PC-3 (cell line): ENCODE results near the gene ZC3H11A. TPM values are rescaled to one million over a fixed set of nuclear protein-coding genes. Genes with fewer than 3 reads are reported as not detected.
A peak's percentile ranks its signal among the peaks of the same experiment; 100 is the strongest.

Source experiments
- ATAC-seq: fragments of 200-7000 bp; cut with Tn5 transposase; 2 replicates; pipeline ENCODE4 v1.9.1; 2020; ENCODE audit warnings: mild to moderate bottlenecking, moderate library complexity
- BruUV-seq: library from RNA; stranded (reverse); fragments of 400-500 nt; replicated peaks from 2 replicates; lab custom pipeline; 2021; lab: Mats Ljungman, UMichigan
- CTCF ChIA-PET: fragments of 300-600 bp; sonication (Branson Sonifier 250); formaldehyde crosslinking; loops from one replicate; lab custom pipeline; 2022; ENCODE audit warnings: antibody characterized with exemption; lab: Charles Lee
- POLR2A ChIA-PET: fragments of 300-600 bp; sonication (Branson Sonifier 250); formaldehyde crosslinking; loops from one replicate; lab custom pipeline; 2022; ENCODE audit warnings: antibody characterized with exemption; ENCODE audit not compliant: unreplicated experiment; lab: Charles Lee
- DNase-seq: peaks from one replicate; pipeline ENCODE4 v3.0.0-alpha.2; 2015
- H2AFZ ChIP-seq: fragments of 300-600 bp; sonication (generic); 2 replicates; pipeline ENCODE4 v1.6.0; 2016; ENCODE audit warnings: antibody characterized with exemption, low read length
- H3F3A ChIP-seq: fragments of 300-600 bp; sonication (generic); one replicate; pipeline ENCODE4 v1.6.0; 2017; ENCODE audit warnings: antibody characterized with exemption, low read length, control low read depth, mild to moderate bottlenecking; ENCODE audit not compliant: unreplicated experiment
- H3K27ac ChIP-seq: fragments of 300-600 bp; sonication (generic); 2 replicates; pipeline ENCODE4 v1.5.1; 2016; ENCODE audit warnings: mild to moderate bottlenecking, low read length
- H3K27me3 ChIP-seq: fragments of 300-600 bp; sonication (generic); 2 replicates; pipeline ENCODE4 v1.6.1; 2016; ENCODE audit warnings: low read length, mixed read lengths
- H3K36me3 ChIP-seq: fragments of 300-600 bp; sonication (generic); 2 replicates; pipeline ENCODE4 v1.6.1; 2016; ENCODE audit warnings: low read depth, mixed run types, low read length, mixed read lengths
- H3K4me1 ChIP-seq: fragments of 300-600 bp; sonication (generic); 2 replicates; pipeline ENCODE4 v1.5.1; 2016; ENCODE audit warnings: low read length; ENCODE audit not compliant: insufficient read depth
- H3K4me2 ChIP-seq: fragments of 300-600 bp; sonication (generic); 2 replicates; pipeline ENCODE4 v1.6.0; 2016; ENCODE audit warnings: low read length
- H3K4me3 ChIP-seq: fragments of 300-600 bp; sonication (generic); 2 replicates; pipeline ENCODE4 v1.5.1; 2016; ENCODE audit warnings: mild to moderate bottlenecking, low read length, mixed read lengths
- H3K79me2 ChIP-seq: fragments of 300-600 bp; sonication (generic); 2 replicates; pipeline ENCODE4 v1.6.1; 2017; ENCODE audit warnings: low read length, mixed read lengths
- H3K9ac ChIP-seq: fragments of 300-600 bp; sonication (generic); 2 replicates; pipeline ENCODE4 v1.6.0; 2016; ENCODE audit warnings: mild to moderate bottlenecking, low read length
- H3K9me2 ChIP-seq: fragments of 300-600 bp; sonication (generic); replicated peaks from 2 replicates; pipeline ENCODE4 v1.6.1; 2016; ENCODE audit warnings: mixed run types, low read length, mixed read lengths
- H3K9me3 ChIP-seq: fragments of 300-600 bp; sonication (generic); 2 replicates; pipeline ENCODE4 v1.6.1; 2016; ENCODE audit warnings: low read length, mixed read lengths
- H4K20me1 ChIP-seq: fragments of 300-600 bp; sonication (generic); 2 replicates; pipeline ENCODE4 v1.6.1; 2016; ENCODE audit warnings: low read length, mixed read lengths
- EZH2 ChIP-seq: fragments of 300-600 bp; sonication (generic); IDR thresholded peaks from one replicate; pipeline ENCODE4 v1.6.1; 2017; ENCODE audit warnings: antibody characterized with exemption, mild to moderate bottlenecking, low read length; ENCODE audit not compliant: unreplicated experiment
- EZH2phosphoT487 ChIP-seq: fragments of 300-600 bp; sonication (generic); IDR thresholded peaks from 2 replicates; pipeline ENCODE4 v1.6.1; 2018; ENCODE audit warnings: mild to moderate bottlenecking, antibody characterized with exemption, low read length, borderline replicate concordance
- intact Hi-C: fragments of 100-400 bp; cut with micrococcal nuclease; formaldehyde crosslinking; loops from 2 replicates; pipeline ENCODE4 v1.9.0; 2023
- total RNA-seq: library from RNA; depleted of rRNA; stranded (reverse); fragments of >200 nt; gene quantifications from 2 replicates; pipeline ENCODE4 v1.2.3, GENCODE V29; 2014
- TF ChIP-seq, protein P1 (sequence below): fragments of 300-600 bp; sonication (generic); conservative IDR thresholded peaks from 2 replicates; pipeline ENCODE4 v1.5.1; 2017; ENCODE audit warnings: antibody characterized with exemption, low read depth, mild to moderate bottlenecking, low read length

ZC3H11A gene
- total RNA-seq, 1 experiment from 2014 or later: 77.9 TPM

DNA sequence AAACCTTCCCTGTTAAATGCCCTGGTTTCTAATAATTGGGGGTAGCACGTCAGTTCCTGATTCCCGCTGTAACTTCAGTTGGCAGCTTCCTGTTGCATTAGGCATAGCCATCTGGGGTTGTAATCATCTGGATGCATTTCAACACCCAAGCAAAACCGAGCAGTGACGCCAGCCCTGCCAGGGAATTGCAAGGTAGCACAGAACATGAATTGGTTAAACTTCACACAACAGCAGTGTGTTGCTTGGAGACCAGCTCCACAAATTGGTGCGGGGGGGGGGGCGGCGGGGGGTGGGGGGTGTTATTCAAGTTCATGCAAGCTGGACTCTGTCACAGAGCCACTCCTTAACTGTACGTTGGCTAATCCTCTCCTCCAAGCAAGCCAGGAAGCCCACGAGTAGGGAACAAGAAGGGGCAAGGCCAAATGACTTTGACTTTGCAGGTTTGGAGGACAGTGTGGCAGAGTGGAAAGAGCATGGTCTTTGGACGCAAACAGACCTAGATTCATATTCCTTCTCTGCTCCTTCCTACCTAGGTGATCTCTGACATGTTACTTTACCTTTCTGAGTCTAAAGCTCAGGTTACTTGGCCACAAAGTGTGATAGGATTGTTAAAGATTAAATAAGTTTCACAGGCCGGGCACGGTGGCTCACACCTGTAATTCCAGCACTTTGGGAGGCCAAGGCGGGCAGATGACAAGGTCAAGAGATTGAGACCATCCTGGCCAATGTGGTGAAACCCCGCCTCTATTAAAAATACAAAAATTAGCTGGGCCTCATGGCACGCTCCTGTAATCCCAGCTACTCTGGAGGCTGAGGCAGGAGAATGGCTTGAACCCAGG, 25.7 kb upstream of the ZC3H11A start:
- TF ChIP-seq, protein P1, sequence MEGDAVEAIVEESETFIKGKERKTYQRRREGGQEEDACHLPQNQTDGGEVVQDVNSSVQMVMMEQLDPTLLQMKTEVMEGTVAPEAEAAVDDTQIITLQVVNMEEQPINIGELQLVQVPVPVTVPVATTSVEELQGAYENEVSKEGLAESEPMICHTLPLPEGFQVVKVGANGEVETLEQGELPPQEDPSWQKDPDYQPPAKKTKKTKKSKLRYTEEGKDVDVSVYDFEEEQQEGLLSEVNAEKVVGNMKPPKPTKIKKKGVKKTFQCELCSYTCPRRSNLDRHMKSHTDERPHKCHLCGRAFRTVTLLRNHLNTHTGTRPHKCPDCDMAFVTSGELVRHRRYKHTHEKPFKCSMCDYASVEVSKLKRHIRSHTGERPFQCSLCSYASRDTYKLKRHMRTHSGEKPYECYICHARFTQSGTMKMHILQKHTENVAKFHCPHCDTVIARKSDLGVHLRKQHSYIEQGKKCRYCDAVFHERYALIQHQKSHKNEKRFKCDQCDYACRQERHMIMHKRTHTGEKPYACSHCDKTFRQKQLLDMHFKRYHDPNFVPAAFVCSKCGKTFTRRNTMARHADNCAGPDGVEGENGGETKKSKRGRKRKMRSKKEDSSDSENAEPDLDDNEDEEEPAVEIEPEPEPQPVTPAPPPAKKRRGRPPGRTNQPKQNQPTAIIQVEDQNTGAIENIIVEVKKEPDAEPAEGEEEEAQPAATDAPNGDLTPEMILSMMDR: no peak
- no peak for TF ChIP-seq EZH2phosphoT487
- TF ChIP-seq EZH2: no peak
- intact Hi-C loops: no loop called here
- no TSS peak for BruUV-seq
- Histone ChIP-seq H3K36me3 (no peaks in the 10 kb centered on the region), H2AFZ (peak overlapping the region; percentile 23; the same call in 1 of the 2 replicates), H3K4me2 (peak overlapping the region; percentile 21; the same call in 1 of the 2 replicates), H3K9ac (no peak overlapping the region), H3K79me2 (no peaks in the 10 kb centered on the region), H3K9me2 (no peaks in the 10 kb centered on the region), H3K4me1 (no peaks in the 10 kb centered on the region), H3K4me3 (no peak overlapping the region), H3K27me3 (no peaks in the 10 kb centered on the region), H3F3A (no peaks in the 10 kb centered on the region), H3K27ac (no peak overlapping the region), H3K9me3 (no peaks in the 10 kb centered on the region), H4K20me1 (no peaks in the 10 kb centered on the region)
- CTCF ChIA-PET: no interaction called here
- DNase-seq (peak; percentile 53), ATAC-seq (peak; percentile 61)
- POLR2A ChIA-PET: no interaction called here

DNA sequence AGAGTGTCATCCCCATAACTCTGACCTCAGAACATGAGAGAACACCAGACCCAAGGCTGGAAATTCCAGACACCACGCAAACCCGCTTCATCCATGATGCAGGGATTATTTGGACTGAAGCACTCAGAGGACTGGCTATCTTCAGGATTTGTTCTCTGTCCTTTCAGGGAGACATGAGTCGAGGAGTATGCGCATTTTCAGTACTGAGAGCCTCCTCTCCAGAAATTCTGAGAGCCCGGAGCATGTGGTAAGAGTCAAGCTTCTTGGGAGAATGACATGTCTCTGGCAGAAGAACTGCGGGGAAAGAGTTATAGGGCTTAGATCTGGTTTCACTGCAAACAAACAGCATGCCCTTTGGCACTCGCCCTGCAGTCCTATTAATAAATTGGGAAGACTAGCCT, 23.5 kb upstream of the ZC3H11A start:
- H3K4me1 ChIP-seq: no peaks in the 10 kb centered on the region
- H3K36me3 ChIP-seq: no peaks in the 10 kb centered on the region
- H3K9ac ChIP-seq: no peak overlapping the region
- H3K9me3 ChIP-seq: no peaks in the 10 kb centered on the region
- H4K20me1 ChIP-seq: no peaks in the 10 kb centered on the region
- POLR2A ChIA-PET: no interaction called here
- no peaks in the 10 kb centered on the region for H3F3A ChIP-seq
- H3K27me3 ChIP-seq: no peaks in the 10 kb centered on the region
- ATAC-seq: peak; percentile 29; the same call in 1 of the 2 replicates
- intact Hi-C loops: no loop called here
- no peak overlapping the region for H3K27ac ChIP-seq
- no peak overlapping the region for H3K4me3 ChIP-seq
- H3K79me2 ChIP-seq: no peaks in the 10 kb centered on the region
- BruUV-seq: no TSS peak
- TF ChIP-seq EZH2: no peak
- TF ChIP-seq EZH2phosphoT487: no peak
- TF ChIP-seq, protein P1: no peak
- no peak overlapping the region for H3K4me2 ChIP-seq
- H2AFZ ChIP-seq: no peak overlapping the region
- CTCF ChIA-PET: no interaction called here
- H3K9me2 ChIP-seq: no peaks in the 10 kb centered on the region
- DNase-seq: peak; percentile 20

DNA sequence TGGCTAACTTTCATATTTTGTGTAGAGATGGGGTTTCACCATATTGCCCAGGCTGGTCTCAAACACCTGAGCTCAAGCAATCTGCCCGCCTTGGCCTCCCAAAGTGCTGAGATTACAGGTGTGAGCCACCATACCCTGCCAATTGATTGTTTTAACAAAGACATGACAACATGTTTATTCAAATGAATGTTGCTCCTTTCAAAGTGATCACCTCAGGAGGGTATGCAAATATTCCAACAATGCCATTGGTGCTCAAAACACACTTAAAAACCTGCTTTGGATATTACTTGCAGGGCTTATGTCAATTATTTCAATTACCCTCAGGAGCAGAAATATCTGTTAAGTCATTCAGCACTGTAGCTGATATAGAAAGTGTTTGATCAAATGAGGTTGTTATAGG, 22.6 kb upstream of the ZC3H11A start:
- BruUV-seq: no TSS peak
- TF ChIP-seq EZH2phosphoT487 (no peak), EZH2 (no peak)
- TF ChIP-seq, protein P1: no peak

More for the DNA sequence above, 22.6 kb upstream of the ZC3H11A start:
- Histone ChIP-seq H3K27ac (no peak overlapping the region), H3K9me3 (no peaks in the 10 kb centered on the region), H3K36me3 (no peaks in the 10 kb centered on the region), H4K20me1 (no peaks in the 10 kb centered on the region), H3K79me2 (no peaks in the 10 kb centered on the region), H3K4me1 (no peaks in the 10 kb centered on the region), H3K9me2 (no peaks in the 10 kb centered on the region), H3F3A (no peaks in the 10 kb centered on the region), H3K4me2 (no peak overlapping the region), H3K9ac (no peak overlapping the region), H3K27me3 (no peaks in the 10 kb centered on the region), H2AFZ (no peak overlapping the region), H3K4me3 (no peak overlapping the region)
- CTCF ChIA-PET: no interaction called here
- ATAC-seq (no peak), DNase-seq (no peak)
- POLR2A ChIA-PET: no interaction called here
- intact Hi-C loops: no loop called here
